SK-N-SH (cell line): ENCODE measurements around the gene ANKRD44. TPM values are rescaled to one million over a fixed set of nuclear protein-coding genes. Genes with fewer than 3 reads are reported as not detected.

Experiments
- CTCF ChIA-PET: fragments of 300-600, 350-600 bp; formaldehyde crosslinking; extraction: SDS; loops from one replicate; lab custom pipeline; 2021; lab: Yijun Ruan, JAX
- POLR2A ChIA-PET: fragments of 350-600 bp; sonication (Branson Sonifier 250); formaldehyde crosslinking; extraction: SDS; loops from one replicate; lab custom pipeline; 2020; ENCODE audit warnings: antibody characterized with exemption, inconsistent platforms; lab: Yijun Ruan, JAX
- DNase-seq: peaks from one replicate; pipeline ENCODE4 v3.0.0; 2012
- H2AFZ ChIP-seq: fragments of 200-600 bp; sonication (generic); 2 replicates; pipeline ENCODE4 v1.8.1; 2016; ENCODE audit warnings: antibody characterized with exemption, mild to moderate bottlenecking, low read depth
- H3F3A ChIP-seq: fragments of 200-600 bp; sonication (generic); replicated peaks from 2 replicates; pipeline ENCODE3; 2016; ENCODE audit warnings: antibody characterized with exemption, mild to moderate bottlenecking; ENCODE audit not compliant: insufficient read depth
- H3K27ac ChIP-seq, 2 experiments: fragments of 200-500 bp in 1 of 2; fragments of 200-600 bp in 1 of 2; sonication (Bioruptor generic) in 1 of 2; sonication (generic), shearing (Covaris generic) in 1 of 2; 2 replicates each; pipeline versions ENCODE4 v1.5.1 to v1.6.1; 2014 to 2016; ENCODE audit warnings: low read depth in 2 of 2, inconsistent platforms in 1 of 2, low read length in 1 of 2, mild to moderate bottlenecking in 1 of 2, mixed read lengths in 1 of 2
- H3K27me3 ChIP-seq: fragments of 200-600 bp; sonication (generic), shearing (Covaris generic); 2 replicates; pipeline ENCODE4 v1.6.1; 2016; ENCODE audit warnings: mixed run types; ENCODE audit not compliant: insufficient read depth
- H3K36me3 ChIP-seq, 2 experiments: fragments of 200-500 bp in 1 of 2; fragments of 200-600 bp in 1 of 2; sonication (Bioruptor generic) in 1 of 2; sonication (generic) in 1 of 2; replicated peaks in 1 of 2; 2 replicates each; pipeline versions ENCODE3 to v1.5.1; 2014 to 2016; ENCODE audit warnings: low read length in 1 of 2, mild to moderate bottlenecking in 1 of 2; ENCODE audit not compliant: insufficient read depth in 2 of 2, control insufficient read depth in 1 of 2
- H3K4me1 ChIP-seq, 2 experiments: fragments of 200-500 bp in 1 of 2; fragments of 200-600 bp in 1 of 2; sonication (Bioruptor generic) in 1 of 2; sonication (generic), shearing (Covaris generic) in 1 of 2; 2 replicates each; pipeline versions ENCODE4 v1.5.1 to v1.6.1; 2014 to 2016; ENCODE audit warnings: low read depth in 1 of 2, low read length in 1 of 2, mixed run types in 1 of 2; ENCODE audit not compliant: insufficient read depth in 2 of 2, control insufficient read depth in 1 of 2
- H3K4me2 ChIP-seq: fragments of 200-600 bp; sonication (generic), shearing (Covaris generic); 2 replicates; pipeline ENCODE4 v1.6.1; 2017; ENCODE audit warnings: mixed run types
- H3K4me3 ChIP-seq, 2 experiments: fragments of 200-500 bp in 1 of 2; fragments of 200-600 bp in 1 of 2; sonication (Bioruptor generic) in 1 of 2; sonication (generic), shearing (Covaris generic) in 1 of 2; 2 replicates each; pipeline versions ENCODE4 v1.5.1 to v1.8.1; 2014 to 2016; ENCODE audit warnings: low read depth in 2 of 2, inconsistent platforms in 1 of 2, low read length in 1 of 2, mild to moderate bottlenecking in 1 of 2, mixed read lengths in 1 of 2, moderate library complexity in 1 of 2
- H3K79me2 ChIP-seq: fragments of 200-600 bp; sonication (generic); 2 replicates; pipeline ENCODE4 v1.8.1; 2017; ENCODE audit warnings: mild to moderate bottlenecking; ENCODE audit not compliant: insufficient read depth
- H3K9ac ChIP-seq: fragments of 200-600 bp; sonication (generic); 2 replicates; pipeline ENCODE4 v1.6.1; 2017; ENCODE audit warnings: mixed run types
- H3K9me2 ChIP-seq: fragments of 200-600 bp; sonication (generic); 2 replicates; pipeline ENCODE4 v1.6.1; 2017; ENCODE audit warnings: mixed run types
- H3K9me3 ChIP-seq: fragments of 200-600 bp; sonication (generic); 2 replicates; pipeline ENCODE4 v1.6.1; 2017; ENCODE audit warnings: mixed run types, mild to moderate bottlenecking, moderate library complexity
- H4K20me1 ChIP-seq: fragments of 200-600 bp; sonication (generic); 2 replicates; pipeline ENCODE4 v1.6.1; 2017; ENCODE audit warnings: mild to moderate bottlenecking, mixed run types; ENCODE audit not compliant: insufficient read depth
- ELF1 ChIP-seq: IDR thresholded peaks from 2 replicates; pipeline ENCODE4 v1.4.0; 2012
- EZH2phosphoT487 ChIP-seq: fragments of 200-600 bp; sonication (generic); IDR thresholded peaks from 2 replicates; pipeline ENCODE4 v1.6.1; 2017; ENCODE audit warnings: low read depth, mixed run types, mild to moderate bottlenecking, antibody characterized with exemption, moderate library complexity, borderline replicate concordance
- FOXJ3 ChIP-seq: sonication (generic); formaldehyde crosslinking; IDR thresholded peaks from 2 replicates; pipeline ENCODE4 v1.5.1; 2020; ENCODE audit warnings: mild to moderate bottlenecking, missing genetic modification reagents
- MAX ChIP-seq: IDR thresholded peaks from 2 replicates; pipeline ENCODE4 v1.4.0; 2012; ENCODE audit warnings: low read depth
- NRF1 ChIP-seq: IDR thresholded peaks from 2 replicates; pipeline ENCODE4 v1.6.1; 2012; ENCODE audit warnings: low read depth, mild to moderate bottlenecking, low read length
- POLR2AphosphoS5 ChIP-seq: IDR thresholded peaks from 2 replicates; pipeline ENCODE4 v1.6.1; 2012; ENCODE audit warnings: low read depth, low read length
- REST ChIP-seq: IDR thresholded peaks from 2 replicates; pipeline ENCODE4 v1.6.1; 2012; ENCODE audit warnings: mild to moderate bottlenecking, low read depth, low read length, moderate library complexity
- SMC3 ChIP-seq: IDR thresholded peaks from 2 replicates; pipeline ENCODE4 v1.6.1; 2012; ENCODE audit warnings: low read depth, low read length, improper control_type of control experiment
- WGBS: methylation state at CpG from one replicate; pipeline ENCODE4 v1.1.6; 2017; ENCODE audit warnings: low lambda C conversion rate; 5-methylcytosine and 5-hydroxymethylcytosine counted together
- polyA plus RNA-seq, 3 experiments: library from polyadenylated mRNA; depleted of rRNA; stranded (reverse); fragments of >200 nt; gene quantifications; 2 replicates each; pipeline ENCODE4 v1.2.3, GENCODE V29; 2012

ANKRD44 gene
- polyA plus RNA-seq, 1 of the 3 experiments (the other 2 are of a cell fraction), result 12.5 TPM

GRCh38 chr2:197306024-197306695 lies 4.4 kb downstream of the ANKRD44 start (continued):
- TF ChIP-seq MAX, result no peak
- TF ChIP-seq EZH2phosphoT487, result no peak
- TF ChIP-seq NRF1, result no peak

- Histone ChIP-seq H3K9ac (no peak overlapping the region), H3K4me2 (no peak overlapping the region), H3F3A (peaks cover 7% of the 10 kb centered on the region), H3K4me3 (no peak overlapping the region), H3K9me3 (no peaks in the 10 kb centered on the region), H3K79me2 (no peaks in the 10 kb centered on the region), H3K27ac (no peak overlapping the region; a peak in 1 of 4 replicates), H2AFZ (no peak overlapping the region), H3K36me3 (peaks cover 0 to 9% of the 10 kb centered on the region in 2 experiments), H3K4me1 (peaks cover 0 to 24% of the 10 kb centered on the region in 2 experiments; a peak in 2 of 4 replicates), H3K9me2 (no peaks in the 10 kb centered on the region), H4K20me1 (no peaks in the 10 kb centered on the region), H3K27me3 (no peaks in the 10 kb centered on the region)
- CTCF ChIA-PET, result interaction anchor here (1.5 kb wide), 1 partner anchor 24 kb away, joined by 3 read pairs; no protein-coding TSS in a partner anchor
- no peak for DNase-seq
- TF ChIP-seq ELF1, result no peak
- no peak for TF ChIP-seq POLR2AphosphoS5
- POLR2A ChIA-PET, result interaction anchor here (1.3 kb wide), 1 partner anchor 27 kb away, joined by 3 read pairs; no protein-coding TSS in a partner anchor
- 92% methylated on average over 3 of the region's 3 CpGs for WGBS
Measured at GRCh38 chr2:197304556-197305011, 6.0 kb downstream of the ANKRD44 start.

GRCh38 chr2:197300139-197300538 lies 10.4 kb downstream of the ANKRD44 start:
- no peaks in the 10 kb centered on the region for H4K20me1 ChIP-seq
- no peak overlapping the region for H3K27ac ChIP-seq
- H3K9me2 ChIP-seq, result no peaks in the 10 kb centered on the region
- ChIA-PET CTCF (interaction anchor here (1.0 to 1.1 kb wide), 2 partner anchors 108 to 187 kb away, joined by 5 read pairs; no protein-coding TSS in a partner anchor), POLR2A (no interaction called here)
- peaks cover 0 to 3% of the 10 kb centered on the region in 2 experiments; a peak in 1 of 4 replicates for H3K4me1 ChIP-seq
- H3K9me3 ChIP-seq, result no peaks in the 10 kb centered on the region
- H3K9ac ChIP-seq, result no peak overlapping the region
- no peak overlapping the region for H2AFZ ChIP-seq
- DNase-seq, result no peak
- no peaks in the 10 kb centered on the region for H3K27me3 ChIP-seq
- H3K4me2 ChIP-seq, result no peak overlapping the region
- 65% methylated on average over 2 of the region's 2 CpGs for WGBS
- H3K4me3 ChIP-seq, result no peak overlapping the region
- TF ChIP-seq FOXJ3 (CRISPR knock-in tag) (no peak), REST (no peak), SMC3 (no peak)
- H3K79me2 ChIP-seq, result no peaks in the 10 kb centered on the region
- peaks cover 0 to 9% of the 10 kb centered on the region in 2 experiments for H3K36me3 ChIP-seq
- H3F3A ChIP-seq, result no peaks in the 10 kb centered on the region
